H1 (cell line): ENCODE results near the gene RBM47.
"Not testable (repeated sequence)": the region's sequence is repeated elsewhere in the genome, so short reads cannot be mapped to it uniquely, and the experiment has no call there.

Experiments used
- CEBPB ChIP-seq: IDR thresholded peaks from 2 replicates; pipeline ENCODE4 v1.6.1; 2012; ENCODE audit warnings: low read depth, low read length
- GTF2F1 ChIP-seq: IDR thresholded peaks from 2 replicates; pipeline ENCODE4 v1.6.1; 2012; ENCODE audit warnings: low read depth, low read length, improper control_type of control experiment, borderline replicate concordance
- TAF1 ChIP-seq: IDR thresholded peaks from 2 replicates; pipeline ENCODE4 v1.6.1; 2011; ENCODE audit warnings: mild to moderate bottlenecking, low read depth, low read length
- TF ChIP-seq, protein P1 (sequence below), 3 experiments: IDR thresholded peaks; 1 replicate in 2 of 3; 2 replicates in 1 of 3; pipeline versions ENCODE4 v1.5.1 to v1.6.1; 2011; ENCODE audit warnings: low read length in 3 of 3, mild to moderate bottlenecking in 3 of 3, inconsistent platforms in 2 of 3, low read depth in 1 of 3, moderate library complexity in 1 of 3; ENCODE audit not compliant: insufficient read depth in 1 of 3; ENCODE audit errors: control extremely low read depth in 1 of 3

DNA sequence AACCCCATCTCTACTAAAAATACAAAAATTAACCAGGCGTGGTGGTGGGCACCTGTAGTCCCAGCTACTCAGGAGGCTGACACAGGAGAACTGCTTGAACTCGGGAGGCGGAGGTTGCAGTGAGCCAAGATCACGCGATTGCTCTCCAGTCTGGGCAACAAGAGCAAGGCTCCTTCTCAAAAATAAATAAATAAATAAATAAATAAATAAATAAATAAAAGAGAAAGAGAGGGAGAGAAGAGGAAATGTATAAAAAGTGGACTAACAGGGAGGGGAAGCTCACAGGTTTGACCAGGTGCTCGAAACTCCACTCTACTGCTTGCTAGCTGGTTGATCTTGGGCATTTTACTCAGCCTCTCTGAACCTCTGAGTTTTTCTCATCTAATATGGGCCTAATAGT is 84.2 kb downstream of the RBM47 start:
- not testable (repeated sequence) for TF ChIP-seq CEBPB, TAF1, GTF2F1
- TF ChIP-seq, protein P1, sequence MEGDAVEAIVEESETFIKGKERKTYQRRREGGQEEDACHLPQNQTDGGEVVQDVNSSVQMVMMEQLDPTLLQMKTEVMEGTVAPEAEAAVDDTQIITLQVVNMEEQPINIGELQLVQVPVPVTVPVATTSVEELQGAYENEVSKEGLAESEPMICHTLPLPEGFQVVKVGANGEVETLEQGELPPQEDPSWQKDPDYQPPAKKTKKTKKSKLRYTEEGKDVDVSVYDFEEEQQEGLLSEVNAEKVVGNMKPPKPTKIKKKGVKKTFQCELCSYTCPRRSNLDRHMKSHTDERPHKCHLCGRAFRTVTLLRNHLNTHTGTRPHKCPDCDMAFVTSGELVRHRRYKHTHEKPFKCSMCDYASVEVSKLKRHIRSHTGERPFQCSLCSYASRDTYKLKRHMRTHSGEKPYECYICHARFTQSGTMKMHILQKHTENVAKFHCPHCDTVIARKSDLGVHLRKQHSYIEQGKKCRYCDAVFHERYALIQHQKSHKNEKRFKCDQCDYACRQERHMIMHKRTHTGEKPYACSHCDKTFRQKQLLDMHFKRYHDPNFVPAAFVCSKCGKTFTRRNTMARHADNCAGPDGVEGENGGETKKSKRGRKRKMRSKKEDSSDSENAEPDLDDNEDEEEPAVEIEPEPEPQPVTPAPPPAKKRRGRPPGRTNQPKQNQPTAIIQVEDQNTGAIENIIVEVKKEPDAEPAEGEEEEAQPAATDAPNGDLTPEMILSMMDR (IDR thresholded peaks at IDR 0.05; ENCODE audit: control extremely low read depth in 1 of 3, insufficient read depth in 1 of 3, low read depth in 1 of 3, low read length in 3 of 3) = not testable (repeated sequence)
